Upper lobe of left lung (tissue), 4 donors: ENCODE results near the gene RPL12.

Experiments
- CTCF ChIP-seq, 6 experiments: fragments of 450-650 bp in 4 of 6; fragments of 200-600 bp in 2 of 6; sonication (generic) in 2 of 6; IDR thresholded peaks; one replicate each; pipeline ENCODE4 v1.5.1; 2016 to 2019; ENCODE audit warnings: antibody characterized with exemption in 6 of 6
- EP300 ChIP-seq, 4 donors: sonication (generic); formaldehyde crosslinking; IDR thresholded peaks; one replicate each; pipeline ENCODE4 v1.5.1; 2017; ENCODE audit warnings: antibody characterized with exemption in 4 of 4, control low read depth in 2 of 4
- POLR2A ChIP-seq, 4 donors: fragments of 450-650 bp; IDR thresholded peaks; one replicate each; pipeline ENCODE4 v1.5.1; 2016 to 2017; ENCODE audit warnings: antibody characterized with exemption in 4 of 4, mild to moderate bottlenecking in 2 of 4

GRCh38 chr9:127430415-127430814, 20.8 kb downstream of the RPL12 start:
- TF ChIP-seq CTCF (IDR thresholded peaks at IDR 0.05) (no peak), POLR2A (IDR thresholded peaks at IDR 0.05) (no peak), EP300 (IDR thresholded peaks at IDR 0.05) (no peak)
